PC-3 (cell line): ENCODE data around the gene UCK2. TPM values are rescaled to one million over a fixed set of nuclear protein-coding genes. Genes with fewer than 3 reads are reported as not detected.

Source experiments
- ATAC-seq: fragments of 200-7000 bp; cut with Tn5 transposase; 2 replicates; pipeline ENCODE4 v1.9.1; 2020; ENCODE audit warnings: mild to moderate bottlenecking, moderate library complexity
- BruUV-seq: library from RNA; stranded (reverse); fragments of 400-500 nt; replicated peaks from 2 replicates; lab custom pipeline; 2021; lab: Mats Ljungman, UMichigan
- CTCF ChIA-PET: fragments of 300-600 bp; sonication (Branson Sonifier 250); formaldehyde crosslinking; loops from one replicate; lab custom pipeline; 2022; ENCODE audit warnings: antibody characterized with exemption; lab: Charles Lee
- POLR2A ChIA-PET: fragments of 300-600 bp; sonication (Branson Sonifier 250); formaldehyde crosslinking; loops from one replicate; lab custom pipeline; 2022; ENCODE audit warnings: antibody characterized with exemption; ENCODE audit not compliant: unreplicated experiment; lab: Charles Lee
- DNase-seq: peaks from one replicate; pipeline ENCODE4 v3.0.0-alpha.2; 2015
- H2AFZ ChIP-seq: fragments of 300-600 bp; sonication (generic); 2 replicates; pipeline ENCODE4 v1.6.0; 2016; ENCODE audit warnings: antibody characterized with exemption, low read length
- H3F3A ChIP-seq: fragments of 300-600 bp; sonication (generic); one replicate; pipeline ENCODE4 v1.6.0; 2017; ENCODE audit warnings: antibody characterized with exemption, low read length, control low read depth, mild to moderate bottlenecking; ENCODE audit not compliant: unreplicated experiment
- H3K27ac ChIP-seq: fragments of 300-600 bp; sonication (generic); 2 replicates; pipeline ENCODE4 v1.5.1; 2016; ENCODE audit warnings: mild to moderate bottlenecking, low read length
- H3K27me3 ChIP-seq: fragments of 300-600 bp; sonication (generic); 2 replicates; pipeline ENCODE4 v1.6.1; 2016; ENCODE audit warnings: low read length, mixed read lengths
- H3K36me3 ChIP-seq: fragments of 300-600 bp; sonication (generic); 2 replicates; pipeline ENCODE4 v1.6.1; 2016; ENCODE audit warnings: low read depth, mixed run types, low read length, mixed read lengths
- H3K4me1 ChIP-seq: fragments of 300-600 bp; sonication (generic); 2 replicates; pipeline ENCODE4 v1.5.1; 2016; ENCODE audit warnings: low read length; ENCODE audit not compliant: insufficient read depth
- H3K4me2 ChIP-seq: fragments of 300-600 bp; sonication (generic); 2 replicates; pipeline ENCODE4 v1.6.0; 2016; ENCODE audit warnings: low read length
- H3K4me3 ChIP-seq: fragments of 300-600 bp; sonication (generic); 2 replicates; pipeline ENCODE4 v1.5.1; 2016; ENCODE audit warnings: mild to moderate bottlenecking, low read length, mixed read lengths
- H3K79me2 ChIP-seq: fragments of 300-600 bp; sonication (generic); 2 replicates; pipeline ENCODE4 v1.6.1; 2017; ENCODE audit warnings: low read length, mixed read lengths
- H3K9ac ChIP-seq: fragments of 300-600 bp; sonication (generic); 2 replicates; pipeline ENCODE4 v1.6.0; 2016; ENCODE audit warnings: mild to moderate bottlenecking, low read length
- H3K9me2 ChIP-seq: fragments of 300-600 bp; sonication (generic); replicated peaks from 2 replicates; pipeline ENCODE4 v1.6.1; 2016; ENCODE audit warnings: mixed run types, low read length, mixed read lengths
- H3K9me3 ChIP-seq: fragments of 300-600 bp; sonication (generic); 2 replicates; pipeline ENCODE4 v1.6.1; 2016; ENCODE audit warnings: low read length, mixed read lengths
- H4K20me1 ChIP-seq: fragments of 300-600 bp; sonication (generic); 2 replicates; pipeline ENCODE4 v1.6.1; 2016; ENCODE audit warnings: low read length, mixed read lengths
- CTCF ChIP-seq: fragments of 300-600 bp; sonication (generic); conservative IDR thresholded peaks from 2 replicates; pipeline ENCODE4 v1.5.1; 2017; ENCODE audit warnings: antibody characterized with exemption, low read depth, mild to moderate bottlenecking, low read length
- EZH2 ChIP-seq: fragments of 300-600 bp; sonication (generic); IDR thresholded peaks from one replicate; pipeline ENCODE4 v1.6.1; 2017; ENCODE audit warnings: antibody characterized with exemption, mild to moderate bottlenecking, low read length; ENCODE audit not compliant: unreplicated experiment
- EZH2phosphoT487 ChIP-seq: fragments of 300-600 bp; sonication (generic); IDR thresholded peaks from 2 replicates; pipeline ENCODE4 v1.6.1; 2018; ENCODE audit warnings: mild to moderate bottlenecking, antibody characterized with exemption, low read length, borderline replicate concordance
- intact Hi-C: fragments of 100-400 bp; cut with micrococcal nuclease; formaldehyde crosslinking; loops from 2 replicates; pipeline ENCODE4 v1.9.0; 2023
- total RNA-seq: library from RNA; depleted of rRNA; stranded (reverse); fragments of >200 nt; gene quantifications from 2 replicates; pipeline ENCODE4 v1.2.3, GENCODE V29; 2014

The UCK2 gene
- total RNA-seq, 1 experiment from 2014 or later = 193 TPM

GRCh38 chr1:165893507-165893906 lies 66.1 kb downstream of the UCK2 start:
- intact Hi-C loops = no loop called here
- CTCF ChIA-PET = interaction anchor here (0.6 kb wide), 1 partner anchor 209 kb away, joined by 3 read pairs; no protein-coding TSS in a partner anchor

GRCh38 chr1:165894591-165894990 lies 67.2 kb downstream of the UCK2 start:
- Histone ChIP-seq H3K36me3 (peaks cover 65% of the 10 kb centered on the region), H3K4me1 (peaks cover 16% of the 10 kb centered on the region), H3K9me3 (no peaks in the 10 kb centered on the region)

More at GRCh38 chr1:165893507-165893906, 66.1 kb downstream of the UCK2 start:
- H3K9me2 ChIP-seq = no peaks in the 10 kb centered on the region
- H3K9ac ChIP-seq = no peak overlapping the region
- no peak overlapping the region for H2AFZ ChIP-seq
- no peaks in the 10 kb centered on the region for H3K27me3 ChIP-seq
- no TSS peak for BruUV-seq
- no peak overlapping the region for H3K27ac ChIP-seq
- TF ChIP-seq CTCF (no peak), EZH2phosphoT487 (no peak), EZH2 (no peak)
- no peak overlapping the region for H3K4me2 ChIP-seq
- H4K20me1 ChIP-seq = peaks cover 15% of the 10 kb centered on the region
- H3K4me1 ChIP-seq = peaks cover 16% of the 10 kb centered on the region
- H3F3A ChIP-seq = no peaks in the 10 kb centered on the region
- POLR2A ChIA-PET = no interaction called here
- H3K9me3 ChIP-seq = no peaks in the 10 kb centered on the region
- no peak overlapping the region for H3K4me3 ChIP-seq
- no peak for DNase-seq
- peaks cover 48% of the 10 kb centered on the region for H3K79me2 ChIP-seq
- ATAC-seq = no peak
- H3K36me3 ChIP-seq = peaks cover 65% of the 10 kb centered on the region

More at GRCh38 chr1:165894591-165894990, 67.2 kb downstream of the UCK2 start:
- Histone ChIP-seq H3K9me2 (no peaks in the 10 kb centered on the region), H3K27ac (no peak overlapping the region), H3K9ac (no peak overlapping the region), H3K79me2 (peaks cover 47% of the 10 kb centered on the region), H3F3A (no peaks in the 10 kb centered on the region), H3K27me3 (no peaks in the 10 kb centered on the region), H3K4me3 (no peak overlapping the region), H2AFZ (no peak overlapping the region), H4K20me1 (0 out of 2 replicates have a peak, but pooled peaks cover 6% of the 10 kb centered on the region), H3K4me2 (no peak overlapping the region)
- ChIA-PET POLR2A (interaction anchor here (0.6 to 0.7 kb wide), 3 partner anchors 11 to 1326 kb away, joined by 5 to 17 read pairs (median 10); no protein-coding TSS in a partner anchor), CTCF (no interaction called here)
- DNase-seq = peak; percentile 16
- TF ChIP-seq EZH2 (no peak), CTCF (no peak; the same call in 1 of the 2 replicates)
- ATAC-seq = peak; percentile 29; the same call in 1 of the 2 replicates
- BruUV-seq = no TSS peak
- intact Hi-C loops = no loop called here
